Tibial artery (tissue), 4 donors: ENCODE measurements around the gene LCN6.

Experiments used
- DNase-seq, 2 donors: peaks; one replicate each; pipeline ENCODE4 v3.0.0-alpha.2; 2019
- H3K27ac ChIP-seq, 2 donors: fragments of 200-600 bp; sonication (generic) in 1 of 2; 1 replicate in 1 of 2; 2 replicates in 1 of 2; pipeline ENCODE4 v1.5.1; 2018 to 2019; ENCODE audit warnings: mild to moderate bottlenecking in 1 of 2
- H3K27me3 ChIP-seq, 2 donors: fragments of 200-600 bp; sonication (generic) in 1 of 2; one replicate each; pipeline versions ENCODE4 v1.5.1 to v1.6.0; 2016 to 2019
- H3K36me3 ChIP-seq, 3 donors: fragments of 200-600 bp; sonication (generic) in 2 of 3; one replicate each; pipeline ENCODE4 v1.5.1; 2016 to 2019; ENCODE audit warnings: mild to moderate bottlenecking in 2 of 3
- H3K4me1 ChIP-seq, 4 donors: fragments of 200-600 bp; sonication (generic) in 2 of 4; 1 replicate in 3 of 4; 2 replicates in 1 of 4; pipeline ENCODE4 v1.5.1; 2016 to 2019
- H3K4me3 ChIP-seq, 2 donors: fragments of 200-600 bp; sonication (generic) in 1 of 2; 1 replicate in 1 of 2; 2 replicates in 1 of 2; pipeline ENCODE4 v1.5.1; 2018 to 2019; ENCODE audit warnings: mild to moderate bottlenecking in 2 of 2
- H3K9me3 ChIP-seq, 3 donors: fragments of 200-600 bp; sonication (generic) in 1 of 3; one replicate each; pipeline ENCODE4 v1.5.1; 2016 to 2019
- intact Hi-C: fragments of 100-400 bp; cut with DNase I; formaldehyde crosslinking; loops from one replicate; pipeline ENCODE4 v1.15.0; 2023; ENCODE audit warnings: low total_unique reads
- TF ChIP-seq, protein P1 (sequence below), 2 experiments: fragments of 200-600 bp in 1 of 2; fragments of 450-650 bp in 1 of 2; IDR thresholded peaks; one replicate each; pipeline ENCODE4 v1.5.1; 2017 to 2019; ENCODE audit warnings: antibody characterized with exemption in 2 of 2, mild to moderate bottlenecking in 1 of 2, moderate library complexity in 1 of 2

LCN6 gene

DNA sequence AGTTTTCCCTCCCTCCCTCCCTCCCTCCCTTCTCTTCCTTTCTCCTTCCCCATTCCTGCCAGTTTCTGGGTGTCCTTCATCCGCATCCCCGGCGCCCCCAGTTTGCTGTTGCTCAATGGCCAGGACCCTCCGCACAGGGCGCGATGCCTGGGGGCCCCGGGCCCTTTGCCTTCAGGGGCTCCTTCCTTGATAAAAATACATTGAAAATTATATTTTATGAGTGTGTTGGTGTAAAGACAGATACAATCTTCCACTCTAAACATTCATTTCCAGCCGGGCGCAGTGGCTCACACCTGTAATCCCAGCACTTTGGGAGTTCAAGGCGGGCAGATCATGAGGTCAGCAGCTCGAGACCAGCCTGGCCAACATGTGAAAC lies 53.5 kb downstream of the LCN6 start:
- TF ChIP-seq, protein P1, sequence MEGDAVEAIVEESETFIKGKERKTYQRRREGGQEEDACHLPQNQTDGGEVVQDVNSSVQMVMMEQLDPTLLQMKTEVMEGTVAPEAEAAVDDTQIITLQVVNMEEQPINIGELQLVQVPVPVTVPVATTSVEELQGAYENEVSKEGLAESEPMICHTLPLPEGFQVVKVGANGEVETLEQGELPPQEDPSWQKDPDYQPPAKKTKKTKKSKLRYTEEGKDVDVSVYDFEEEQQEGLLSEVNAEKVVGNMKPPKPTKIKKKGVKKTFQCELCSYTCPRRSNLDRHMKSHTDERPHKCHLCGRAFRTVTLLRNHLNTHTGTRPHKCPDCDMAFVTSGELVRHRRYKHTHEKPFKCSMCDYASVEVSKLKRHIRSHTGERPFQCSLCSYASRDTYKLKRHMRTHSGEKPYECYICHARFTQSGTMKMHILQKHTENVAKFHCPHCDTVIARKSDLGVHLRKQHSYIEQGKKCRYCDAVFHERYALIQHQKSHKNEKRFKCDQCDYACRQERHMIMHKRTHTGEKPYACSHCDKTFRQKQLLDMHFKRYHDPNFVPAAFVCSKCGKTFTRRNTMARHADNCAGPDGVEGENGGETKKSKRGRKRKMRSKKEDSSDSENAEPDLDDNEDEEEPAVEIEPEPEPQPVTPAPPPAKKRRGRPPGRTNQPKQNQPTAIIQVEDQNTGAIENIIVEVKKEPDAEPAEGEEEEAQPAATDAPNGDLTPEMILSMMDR (IDR thresholded peaks at IDR 0.05) = no peak

DNA sequence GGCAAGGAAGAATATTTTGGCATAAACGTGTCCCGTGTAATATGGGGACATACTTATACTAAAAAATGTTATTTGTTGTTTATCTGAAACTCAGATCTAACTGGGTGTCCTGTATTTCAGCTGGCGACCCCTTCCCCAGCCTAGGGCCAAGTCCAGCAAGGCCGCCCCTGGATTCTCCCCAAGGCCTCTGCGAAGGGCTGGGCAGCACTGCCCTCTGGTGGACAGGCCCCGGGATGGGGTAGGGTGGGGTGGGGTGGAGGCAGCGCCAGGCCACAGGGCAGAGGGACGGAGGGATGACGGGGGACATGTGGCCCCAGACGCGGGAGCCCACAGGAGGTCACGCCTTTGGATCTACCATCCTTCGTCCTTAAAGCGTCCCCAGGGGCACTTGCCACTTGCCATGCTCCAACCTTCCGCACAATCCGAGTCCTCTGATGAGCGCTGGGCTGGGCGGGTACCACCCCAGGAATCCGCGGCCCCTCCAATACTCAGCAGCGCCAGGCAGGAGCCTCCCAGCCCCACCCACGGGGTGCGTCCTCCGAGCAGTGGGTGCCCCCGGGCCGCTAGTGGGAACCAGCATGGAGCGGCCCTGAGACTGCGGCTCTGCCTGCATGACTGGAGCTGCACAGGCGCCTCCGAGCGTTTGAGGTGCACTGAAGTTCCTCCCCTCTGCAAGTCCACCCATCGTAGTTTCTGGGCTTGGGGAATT lies 54.0 kb downstream of the LCN6 start:
- TF ChIP-seq, protein P1 (IDR thresholded peaks at IDR 0.05) = peak; percentile 29 to 37
- H3K9me3 ChIP-seq = no peaks in the 10 kb centered on the region
- no peak overlapping the region for H3K4me3 ChIP-seq
- DNase-seq = no peak
- H3K4me1 ChIP-seq = peaks cover 0 to 25% (median 4%) of the 10 kb centered on the region in 4 donors
- intact Hi-C loops = no loop called here
- no peak overlapping the region for H3K27ac ChIP-seq
- H3K36me3 ChIP-seq = no peaks in the 10 kb centered on the region
- H3K27me3 ChIP-seq = peaks cover 0 to 39% of the 10 kb centered on the region in 2 donors

More for the DNA sequence above, 53.5 kb downstream of the LCN6 start:
- no peak for DNase-seq
- Histone ChIP-seq H3K4me1 (peaks cover 0 to 25% (median 4%) of the 10 kb centered on the region in 4 donors), H3K4me3 (no peak overlapping the region), H3K36me3 (no peaks in the 10 kb centered on the region), H3K27me3 (peaks cover 0 to 45% of the 10 kb centered on the region in 2 donors), H3K9me3 (no peaks in the 10 kb centered on the region), H3K27ac (no peak overlapping the region)
- intact Hi-C loops = no loop called here
